ENCODE measurements around the gene ZNF471. TPM values are rescaled to one million over a fixed set of nuclear protein-coding genes. Genes with fewer than 3 reads are reported as not detected.

Gene ZNF471
- total and polyA plus RNA-seq, 2 experiments from 2014 or later = 0.63 to 1.1 TPM

GRCh38 chr19:56537442-56537841 lies 29.8 kb downstream of the ZNF471 start (continued):
- no peak for TF ChIP-seq CTCF (conservative IDR thresholded peaks at IDR 0.05; ENCODE audit: low read depth in 2 of 2)
- TF ChIP-seq ZNF331 (CRISPR knock-in tag; IDR thresholded peaks at IDR 0.05; ENCODE audit: low read depth) = no peak
- no peak for TF ChIP-seq CREB1 (CRISPR knock-in tag; IDR thresholded peaks at IDR 0.05; ENCODE audit: low read depth)
- no peak for TF ChIP-seq STAT1 (IDR thresholded peaks at IDR 0.05; ENCODE audit: unreplicated experiment)
- TF ChIP-seq POLR2AphosphoS5 (IDR thresholded peaks at IDR 0.05; ENCODE audit: low read depth) = no peak
- TF ChIP-seq ZNF462 (CRISPR knock-in tag; IDR thresholded peaks at IDR 0.05) = no peak

- ATAC-seq = peak; percentile 96
- Histone ChIP-seq H2AFZ (peak overlapping the region; percentile 97), H4K20me1 (replicated peaks; ENCODE audit: insufficient read depth) (no peaks in the 10 kb centered on the region; the same call in 1 of the 2 replicates), H3K79me2 (replicated peaks; ENCODE audit: insufficient read depth) (no peaks in the 10 kb centered on the region), H3K4me2 (peak overlapping the region; percentile 80), H3K4me3 (peak overlapping the region; percentile 87), H3K27ac (ENCODE audit: low read depth) (no peak overlapping the region), H3K27me3 (ENCODE audit: insufficient read depth) (no peaks in the 10 kb centered on the region), H3F3A (replicated peaks; ENCODE audit: low read depth) (no peaks in the 10 kb centered on the region), H3K9me2 (ENCODE audit: insufficient read depth) (no peaks in the 10 kb centered on the region; the same call in 1 of the 2 replicates), H3K36me3 (ENCODE audit: insufficient read depth) (no peaks in the 10 kb centered on the region), H3K4me1 (ENCODE audit: insufficient read depth) (peaks cover 5% of the 10 kb centered on the region)
- Mint-ChIP-seq H3K4me1 (0 out of 3 replicates have a peak, but pooled peaks cover 4% of the 10 kb centered on the region), H3K36me3 (ENCODE audit: low read depth) (peaks cover 50% of the 10 kb centered on the region), H3K27me3 (ENCODE audit: insufficient read depth, low read depth, poor library complexity) (peaks cover 6% of the 10 kb centered on the region), H3K27ac (peak overlapping the region; percentile 83; the same call in 1 of the 2 replicates), H3K9me3 (peaks cover 82% of the 10 kb centered on the region), H3K4me3 (peak overlapping the region; percentile 83)
- DNase-seq (ENCODE audit: low spot score) = peak; percentile 95
- TF ChIP-seq CREB1 (CRISPR knock-in tag; IDR thresholded peaks at IDR 0.05; ENCODE audit: low read depth) (0 out of 2 replicates have a peak, but pooled peaks have one; percentile 35), REST (IDR thresholded peaks at IDR 0.05; ENCODE audit: unreplicated experiment) (no peak), EZH2 (IDR thresholded peaks at IDR 0.05; ENCODE audit: low read depth, unreplicated experiment) (no peak), JUNB (IDR thresholded peaks at IDR 0.05; ENCODE audit: unreplicated experiment) (no peak), CTCF (conservative IDR thresholded peaks at IDR 0.05; ENCODE audit: low read depth in 2 of 2) (no peak)
Observed at GRCh38 chr19:56538254-56538760, 30.7 kb downstream of the ZNF471 start.

Data from GM23338 (cell line).